ENCODE data around the gene FRG2. TPM values are rescaled to one million over a fixed set of nuclear protein-coding genes. Genes with fewer than 3 reads are reported as not detected.
A peak's percentile ranks its signal among the peaks of the same experiment; 100 is the strongest.
"Not testable (repeated sequence)": the region's sequence is repeated elsewhere in the genome, so short reads cannot be mapped to it uniquely, and the experiment has no call there.

Gene FRG2
- total RNA-seq, 3 donors from 2014 or later (not counting 1 experiment from before 2014, with no cell fraction given), result not detected

DNA sequence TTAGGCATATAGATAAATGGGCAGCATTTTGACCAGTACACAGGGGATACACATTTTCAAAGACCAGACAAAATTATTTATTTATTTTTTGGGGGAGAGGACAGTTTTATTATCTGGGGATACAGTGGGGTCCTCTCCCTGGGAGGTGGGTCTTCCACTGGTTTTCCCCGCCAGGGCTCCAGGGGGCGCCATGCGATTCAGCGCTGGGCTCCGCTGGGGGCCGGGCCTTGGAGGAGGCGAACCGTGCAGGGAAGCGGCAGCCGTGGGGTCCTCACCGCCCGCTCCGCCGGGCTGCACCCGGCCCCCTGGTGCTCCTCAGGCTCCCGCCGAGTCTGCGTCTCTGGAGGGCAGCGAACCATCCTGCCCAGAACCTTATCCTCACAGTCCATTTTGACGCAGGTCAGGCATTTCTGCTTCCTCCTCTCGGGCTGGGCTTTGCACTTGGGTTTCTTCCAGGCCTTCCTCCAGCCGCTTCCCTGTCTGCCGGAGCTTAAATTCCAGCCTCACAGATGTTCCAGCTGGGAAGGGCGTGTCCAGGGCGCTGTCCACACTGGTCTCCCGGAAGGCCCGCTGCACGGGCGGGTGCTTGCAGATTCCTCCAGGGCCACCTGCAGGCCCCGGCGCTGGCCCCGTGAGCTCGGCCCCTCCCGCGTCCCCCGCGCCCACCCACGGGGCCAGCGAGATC is 10.8 kb upstream of the FRG2 start:
- H3K4me3 ChIP-seq (ENCODE audit: low read length); H3K27ac Mint-ChIP-seq; H3K27me3 ChIP-seq (ENCODE audit: control insufficient read depth, insufficient read depth, low read length); H3K4me1 ChIP-seq (ENCODE audit: control insufficient read depth, insufficient read depth, low read length); DNase-seq; H3K36me3 Mint-ChIP-seq; H3K4me3 Mint-ChIP-seq; H3K4me1 Mint-ChIP-seq; H3K9me3 ChIP-seq (ENCODE audit: control insufficient read depth, insufficient read depth, low read length); H3K9me3 Mint-ChIP-seq; H3K36me3 ChIP-seq (ENCODE audit: control insufficient read depth, insufficient read depth, low read length); intact Hi-C loops (cut with micrococcal nuclease); H3K27ac ChIP-seq (ENCODE audit: low read length): not testable (repeated sequence)
- TF ChIP-seq, protein P1, sequence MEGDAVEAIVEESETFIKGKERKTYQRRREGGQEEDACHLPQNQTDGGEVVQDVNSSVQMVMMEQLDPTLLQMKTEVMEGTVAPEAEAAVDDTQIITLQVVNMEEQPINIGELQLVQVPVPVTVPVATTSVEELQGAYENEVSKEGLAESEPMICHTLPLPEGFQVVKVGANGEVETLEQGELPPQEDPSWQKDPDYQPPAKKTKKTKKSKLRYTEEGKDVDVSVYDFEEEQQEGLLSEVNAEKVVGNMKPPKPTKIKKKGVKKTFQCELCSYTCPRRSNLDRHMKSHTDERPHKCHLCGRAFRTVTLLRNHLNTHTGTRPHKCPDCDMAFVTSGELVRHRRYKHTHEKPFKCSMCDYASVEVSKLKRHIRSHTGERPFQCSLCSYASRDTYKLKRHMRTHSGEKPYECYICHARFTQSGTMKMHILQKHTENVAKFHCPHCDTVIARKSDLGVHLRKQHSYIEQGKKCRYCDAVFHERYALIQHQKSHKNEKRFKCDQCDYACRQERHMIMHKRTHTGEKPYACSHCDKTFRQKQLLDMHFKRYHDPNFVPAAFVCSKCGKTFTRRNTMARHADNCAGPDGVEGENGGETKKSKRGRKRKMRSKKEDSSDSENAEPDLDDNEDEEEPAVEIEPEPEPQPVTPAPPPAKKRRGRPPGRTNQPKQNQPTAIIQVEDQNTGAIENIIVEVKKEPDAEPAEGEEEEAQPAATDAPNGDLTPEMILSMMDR (IDR thresholded peaks at IDR 0.05), result peak; percentile 26
- H3K27me3 Mint-ChIP-seq (ENCODE audit: low read depth in 2 of 2), result peaks cover 6 to 24% of the 10 kb centered on the region in 2 donors
- ATAC-seq, result peak in 2 of 3 donors; percentile 56 to 57
- no CpG with 5 or more reads among the region's 39 CpGs for WGBS (ENCODE audit: insufficient coverage)

DNA sequence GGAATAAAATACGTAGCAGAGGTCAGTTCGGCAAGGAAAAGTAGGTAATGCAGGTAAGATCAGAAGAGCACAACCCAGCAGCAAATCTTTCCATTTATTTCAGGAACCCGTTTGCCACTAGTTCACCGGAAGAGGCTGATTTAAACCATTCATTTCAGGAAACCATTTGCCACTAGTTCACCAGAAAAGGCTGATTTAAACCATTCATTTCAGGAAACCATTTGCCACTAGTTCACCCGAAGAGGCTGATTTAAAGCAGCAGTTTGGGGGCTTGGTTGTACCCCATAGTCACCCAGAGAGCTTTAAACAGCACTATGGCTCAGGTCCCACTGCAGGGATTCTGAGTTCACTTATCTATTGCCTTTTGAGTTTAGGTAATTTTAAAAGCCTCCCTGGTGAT is 4.2 kb upstream of the FRG2 start:
- ATAC-seq; H3K4me3 ChIP-seq (ENCODE audit: low read length); H3K4me3 Mint-ChIP-seq; H3K4me1 ChIP-seq (ENCODE audit: control insufficient read depth, insufficient read depth, low read length); H3K27ac ChIP-seq (ENCODE audit: low read length); H3K36me3 Mint-ChIP-seq; H3K27ac Mint-ChIP-seq; H3K27me3 ChIP-seq (ENCODE audit: control insufficient read depth, insufficient read depth, low read length); H3K9me3 ChIP-seq (ENCODE audit: control insufficient read depth, insufficient read depth, low read length); H3K4me1 Mint-ChIP-seq; DNase-seq; H3K36me3 ChIP-seq (ENCODE audit: control insufficient read depth, insufficient read depth, low read length); intact Hi-C loops (cut with micrococcal nuclease); H3K9me3 Mint-ChIP-seq: not testable (repeated sequence)
- no CpG with 5 or more reads among the region's 5 CpGs for WGBS (ENCODE audit: insufficient coverage)
- H3K27me3 Mint-ChIP-seq (ENCODE audit: low read depth in 2 of 2), result peaks cover 6 to 20% of the 10 kb centered on the region in 2 donors

DNA sequence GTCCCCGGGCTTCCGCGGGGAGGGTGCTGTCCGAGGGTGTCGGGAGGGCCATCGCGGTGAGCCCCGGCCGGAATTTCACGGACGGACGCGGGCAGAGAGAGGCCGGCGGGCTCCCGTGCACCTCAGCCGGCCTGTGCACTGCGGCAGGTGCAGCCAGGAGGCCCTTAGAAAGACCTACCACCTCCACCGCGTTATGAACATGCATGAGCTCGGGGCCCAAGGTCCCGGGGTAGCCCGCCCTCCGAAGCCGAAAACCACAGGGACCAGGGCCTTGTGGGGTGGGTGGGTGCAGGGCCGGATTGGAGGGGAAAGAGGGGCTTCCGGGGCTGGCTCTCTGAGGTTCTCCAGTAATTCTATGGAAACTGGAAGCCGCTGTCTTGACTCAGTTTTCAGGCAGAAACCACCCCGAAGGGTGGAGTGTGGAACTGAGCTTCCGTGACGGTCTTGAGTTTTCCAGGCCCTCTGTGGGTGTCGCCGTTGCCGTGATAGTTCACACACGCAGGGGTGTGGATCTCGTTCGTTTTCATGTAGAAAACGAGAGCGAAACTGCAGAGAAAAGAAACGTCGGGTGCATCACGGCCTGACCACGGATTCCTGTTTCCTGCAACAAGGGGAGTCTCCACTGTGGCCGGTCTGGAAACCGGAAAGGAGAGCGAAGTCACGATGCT is 4.3 kb downstream of the FRG2 start:
- ATAC-seq, result peak; percentile 25 to 64 (median 50)
- H3K27ac ChIP-seq (ENCODE audit: low read length); H3K4me1 ChIP-seq (ENCODE audit: control insufficient read depth, insufficient read depth, low read length); DNase-seq; intact Hi-C loops (cut with micrococcal nuclease); H3K27ac Mint-ChIP-seq; H3K9me3 Mint-ChIP-seq; H3K4me3 ChIP-seq (ENCODE audit: low read length); H3K36me3 ChIP-seq (ENCODE audit: control insufficient read depth, insufficient read depth, low read length); H3K36me3 Mint-ChIP-seq; H3K9me3 ChIP-seq (ENCODE audit: control insufficient read depth, insufficient read depth, low read length): not testable (repeated sequence)
- H3K4me1 Mint-ChIP-seq, result peaks cover 0 to 27% of the 10 kb centered on the region in 2 donors
- peak overlapping the region; percentile 60 for H3K4me3 Mint-ChIP-seq
- WGBS (ENCODE audit: insufficient coverage), result 21% methylated on average over 35 of the region's 47 CpGs
- H3K27me3 ChIP-seq (ENCODE audit: control insufficient read depth, insufficient read depth, low read length), result peaks cover 12% of the 10 kb centered on the region
- H3K27me3 Mint-ChIP-seq (ENCODE audit: low read depth in 2 of 2), result peaks cover 28 to 34% of the 10 kb centered on the region in 2 donors

DNA sequence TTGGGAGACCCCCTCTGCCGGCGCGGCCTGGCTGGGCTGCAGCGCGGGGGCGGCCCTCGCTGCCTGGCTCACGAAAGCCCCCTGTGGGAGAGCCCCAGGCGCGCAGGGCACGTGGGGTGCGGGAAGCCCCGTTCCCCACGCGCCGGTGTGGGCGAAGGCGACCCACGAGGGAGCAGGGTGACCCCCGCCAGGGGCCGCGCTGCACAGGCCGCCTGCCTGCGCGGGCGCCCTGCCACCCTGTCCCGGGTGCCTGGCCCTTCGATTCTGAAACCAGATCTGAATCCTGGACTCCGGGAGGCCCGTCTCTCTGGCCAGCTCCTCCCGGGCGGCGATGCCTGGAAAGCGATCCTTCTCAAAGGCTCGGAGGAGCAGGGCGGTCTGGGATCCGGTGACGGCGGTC is 5.1 kb downstream of the FRG2 start:
- Mint-ChIP-seq H3K4me1 (peaks cover 0 to 27% of the 10 kb centered on the region in 2 donors), H3K27me3 (ENCODE audit: low read depth in 2 of 2) (peaks cover 31 to 37% of the 10 kb centered on the region in 2 donors)
- intact Hi-C loops (cut with micrococcal nuclease); H3K36me3 Mint-ChIP-seq; H3K4me1 ChIP-seq (ENCODE audit: control insufficient read depth, insufficient read depth, low read length); H3K9me3 ChIP-seq (ENCODE audit: control insufficient read depth, insufficient read depth, low read length); H3K36me3 ChIP-seq (ENCODE audit: control insufficient read depth, insufficient read depth, low read length); DNase-seq; H3K9me3 Mint-ChIP-seq; H3K4me3 ChIP-seq (ENCODE audit: low read length); H3K4me3 Mint-ChIP-seq; H3K27ac Mint-ChIP-seq; ATAC-seq; H3K27ac ChIP-seq (ENCODE audit: low read length): not testable (repeated sequence)
- 52% methylated on average over 18 of the region's 39 CpGs for WGBS (ENCODE audit: insufficient coverage)
- peaks cover 16% of the 10 kb centered on the region for H3K27me3 ChIP-seq (ENCODE audit: control insufficient read depth, insufficient read depth, low read length)

All from natural killer cell (primary cell).